ENCODE measurements around the gene RAB28.

DNA sequence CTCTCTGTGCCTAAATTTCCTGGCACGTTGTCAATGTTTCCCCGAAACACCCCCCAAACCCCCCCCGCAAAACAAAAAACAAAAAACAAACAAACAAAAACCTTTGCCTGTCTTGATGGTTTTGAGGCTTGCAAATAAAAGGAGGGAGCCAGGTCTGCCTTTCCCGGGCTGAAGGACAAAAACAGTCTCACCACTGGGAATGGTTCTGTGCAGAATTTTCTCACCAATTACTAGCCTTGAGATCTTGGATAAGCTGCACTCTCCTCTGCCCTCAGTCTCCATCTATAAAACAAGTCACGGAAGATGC is 44.6 kb upstream of the RAB28 start:
- TF ChIP-seq, protein P1, sequence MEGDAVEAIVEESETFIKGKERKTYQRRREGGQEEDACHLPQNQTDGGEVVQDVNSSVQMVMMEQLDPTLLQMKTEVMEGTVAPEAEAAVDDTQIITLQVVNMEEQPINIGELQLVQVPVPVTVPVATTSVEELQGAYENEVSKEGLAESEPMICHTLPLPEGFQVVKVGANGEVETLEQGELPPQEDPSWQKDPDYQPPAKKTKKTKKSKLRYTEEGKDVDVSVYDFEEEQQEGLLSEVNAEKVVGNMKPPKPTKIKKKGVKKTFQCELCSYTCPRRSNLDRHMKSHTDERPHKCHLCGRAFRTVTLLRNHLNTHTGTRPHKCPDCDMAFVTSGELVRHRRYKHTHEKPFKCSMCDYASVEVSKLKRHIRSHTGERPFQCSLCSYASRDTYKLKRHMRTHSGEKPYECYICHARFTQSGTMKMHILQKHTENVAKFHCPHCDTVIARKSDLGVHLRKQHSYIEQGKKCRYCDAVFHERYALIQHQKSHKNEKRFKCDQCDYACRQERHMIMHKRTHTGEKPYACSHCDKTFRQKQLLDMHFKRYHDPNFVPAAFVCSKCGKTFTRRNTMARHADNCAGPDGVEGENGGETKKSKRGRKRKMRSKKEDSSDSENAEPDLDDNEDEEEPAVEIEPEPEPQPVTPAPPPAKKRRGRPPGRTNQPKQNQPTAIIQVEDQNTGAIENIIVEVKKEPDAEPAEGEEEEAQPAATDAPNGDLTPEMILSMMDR (IDR thresholded peaks at IDR 0.05; ENCODE audit: low read depth, low read length): no peak
- TF ChIP-seq POLR2A (IDR thresholded peaks at IDR 0.05; ENCODE audit: extremely low read depth, insufficient read length): no peak
